Epithelial cell of proximal tubule (primary cell): ENCODE data around the gene CDH24. TPM values are rescaled to one million over a fixed set of nuclear protein-coding genes. Genes with fewer than 3 reads are reported as not detected.

Experiments used
- DNase-seq: peaks from one replicate; pipeline ENCODE4 v3.0.0-alpha.2; 2011; ENCODE audit warnings: low read depth
- H3K4me3 ChIP-seq: 2 replicates; pipeline ENCODE4 v1.5.1; 2011; ENCODE audit warnings: low read depth, mild to moderate bottlenecking, low read length
- CTCF ChIP-seq: conservative IDR thresholded peaks from 2 replicates; pipeline ENCODE4 v1.5.1; 2012; ENCODE audit warnings: low read depth, mild to moderate bottlenecking, low read length
- total RNA-seq: library from RNA; depleted of rRNA; stranded (reverse); fragments of >200 nt; gene quantifications from 2 replicates; pipeline ENCODE4 v1.2.3, GENCODE V29; 2015

CDH24 gene
- total RNA-seq, 1 donor from 2014 or later: 17.7 TPM

DNA sequence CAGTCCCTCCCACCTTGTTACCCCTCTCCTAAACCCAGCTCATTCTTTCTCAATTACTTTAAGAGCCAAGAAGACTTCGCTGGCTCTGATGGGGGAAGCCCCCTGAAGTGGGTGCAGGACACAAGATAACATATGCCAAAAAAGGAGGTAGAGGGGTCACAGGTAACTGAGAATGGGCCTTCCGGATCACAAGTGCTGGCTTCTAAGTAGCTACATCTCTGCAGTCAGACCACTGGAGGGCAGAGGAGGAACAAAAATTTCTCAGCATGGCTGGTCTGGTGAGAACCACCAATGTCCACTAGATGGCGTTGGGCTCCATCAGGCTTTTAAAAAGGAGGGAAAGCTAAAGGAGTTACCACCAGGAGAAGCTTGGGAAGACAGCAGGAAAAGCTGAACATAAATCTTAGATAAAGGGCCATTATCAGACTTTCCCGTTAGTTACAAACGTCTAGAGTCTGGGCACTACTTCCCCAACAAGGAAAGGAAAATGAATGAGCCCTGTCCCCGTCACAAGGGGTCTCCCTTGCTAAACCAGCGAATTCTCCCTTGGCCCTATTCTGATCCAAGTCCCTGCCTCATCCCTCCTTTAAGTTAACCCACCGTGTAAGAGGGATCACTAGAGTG lies 11.6 kb upstream of the CDH24 start:
- peak; percentile 68 for DNase-seq
- peak; percentile 100 for TF ChIP-seq CTCF
- H3K4me3 ChIP-seq: no peak overlapping the region

DNA sequence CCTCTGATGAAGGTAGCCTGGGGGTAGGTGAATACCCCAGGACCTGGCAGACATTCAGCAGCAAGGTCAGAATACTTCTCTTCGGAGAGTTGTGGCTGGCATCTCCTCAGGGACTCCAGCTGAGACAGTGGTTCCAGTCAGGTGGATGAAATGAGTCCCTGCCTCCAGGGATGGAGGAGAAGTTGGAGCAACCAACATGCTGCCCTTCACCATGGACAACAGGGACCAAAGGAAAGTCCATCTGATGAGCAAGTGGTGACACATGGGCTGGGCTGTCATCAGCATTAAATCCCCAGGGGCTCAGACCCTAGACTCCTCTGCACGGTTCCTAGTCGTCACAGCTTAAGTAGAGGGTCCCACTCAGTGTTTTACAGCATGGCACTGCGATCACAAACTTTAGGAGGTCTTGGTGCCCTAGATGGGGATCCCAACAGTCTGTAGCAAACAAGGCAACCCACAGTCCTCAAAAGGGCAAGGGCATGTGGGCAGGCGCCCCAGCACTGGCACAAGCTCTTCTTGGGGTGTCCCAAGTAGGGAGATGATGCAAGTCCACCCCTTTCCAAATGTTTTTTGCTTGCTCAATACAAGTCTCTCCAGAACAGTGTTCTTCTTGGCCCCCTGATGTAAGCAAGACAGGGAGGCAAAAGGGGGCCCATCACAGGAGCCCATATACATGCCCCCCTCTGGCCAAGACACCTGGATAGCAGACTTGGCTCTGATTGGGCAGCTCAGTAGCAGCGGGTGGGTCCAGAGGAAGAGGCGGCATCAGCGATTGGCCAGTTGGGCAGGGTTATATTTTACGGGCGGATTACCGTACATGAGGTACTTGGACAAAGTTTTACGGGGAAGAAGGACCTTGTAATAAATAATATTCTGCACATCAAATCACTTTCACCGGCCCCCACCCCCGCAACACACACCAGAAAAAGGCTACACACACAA lies 10.8 kb upstream of the CDH24 start:
- DNase-seq: no peak
- no peak for TF ChIP-seq CTCF
- no peak overlapping the region for H3K4me3 ChIP-seq

DNA sequence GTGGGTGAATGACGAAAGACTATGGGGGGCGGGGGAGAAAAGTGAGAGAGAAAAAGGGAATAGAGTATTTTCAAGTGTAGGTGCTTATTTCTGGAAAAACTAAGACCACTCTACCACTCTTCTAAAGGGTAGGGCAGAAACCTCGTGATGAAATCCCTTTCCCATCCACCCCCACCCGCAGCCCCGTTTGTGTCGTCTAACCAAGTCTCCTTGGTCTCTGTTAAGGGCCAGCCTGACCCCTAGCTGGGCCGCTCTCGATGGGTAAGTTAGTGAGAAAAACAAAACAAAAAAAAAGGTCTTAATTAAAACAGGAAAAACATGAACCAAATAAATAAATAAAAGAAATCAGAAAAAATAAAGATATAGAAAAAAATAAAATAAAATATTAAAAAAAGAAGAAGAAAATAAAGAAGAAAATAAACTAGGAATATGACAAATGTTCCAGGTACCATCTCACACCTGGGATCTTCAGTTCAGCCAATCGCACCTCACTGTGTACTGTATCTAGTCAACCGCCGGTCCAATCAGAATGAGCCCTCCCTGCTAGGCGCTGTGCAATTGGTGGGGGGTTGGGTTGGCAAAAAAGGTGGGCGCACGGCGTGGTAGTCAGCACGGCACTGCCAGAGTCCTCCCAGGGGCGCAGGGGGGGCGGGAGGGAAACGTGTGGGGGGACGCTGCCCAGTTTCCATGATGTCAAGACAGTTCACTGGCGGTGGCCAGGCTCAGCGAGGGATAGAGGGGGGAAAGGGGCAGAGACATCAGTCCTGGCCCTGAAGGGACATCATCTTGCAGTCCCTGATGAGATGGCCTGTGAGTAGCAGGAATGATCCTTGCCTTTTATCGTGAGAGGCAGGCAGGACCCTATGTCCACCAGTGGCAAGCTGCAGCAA lies 9.8 kb upstream of the CDH24 start:
- TF ChIP-seq CTCF: no peak
- H3K4me3 ChIP-seq: no peak overlapping the region
- no peak for DNase-seq

- H3K4me3 ChIP-seq: no peak overlapping the region
- TF ChIP-seq CTCF: no peak
- DNase-seq: no peak
Measured at GRCh38 chr14:23066368-23066767, 9.0 kb upstream of the CDH24 start.

GRCh38 chr14:23063601-23064000 lies 6.3 kb upstream of the CDH24 start:
- no peak for TF ChIP-seq CTCF
- H3K4me3 ChIP-seq: no peak overlapping the region
- DNase-seq: no peak

DNA sequence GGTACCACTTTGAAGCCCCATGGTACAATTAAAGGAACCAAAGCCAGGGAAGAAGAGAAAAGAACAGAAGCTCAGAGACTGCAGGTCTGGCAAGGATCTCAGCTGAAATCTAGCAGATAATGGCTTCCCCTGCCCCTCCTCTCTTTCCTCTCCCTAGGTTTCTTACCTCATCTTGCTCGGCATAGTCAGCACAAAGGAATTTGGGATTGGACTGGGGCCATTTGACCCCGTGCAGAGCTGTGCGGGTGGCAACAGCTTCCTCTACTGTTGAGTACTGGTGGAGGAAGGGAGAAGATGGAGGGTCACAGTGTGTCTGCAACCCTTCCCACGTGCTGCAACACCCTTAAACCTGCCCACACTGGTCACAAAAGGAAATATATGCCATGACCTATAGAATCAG lies 4.7 kb upstream of the CDH24 start:
- peak; percentile 71 for DNase-seq

More for the DNA sequence above, 4.7 kb upstream of the CDH24 start:
- H3K4me3 ChIP-seq: no peak overlapping the region
- no peak for TF ChIP-seq CTCF
